ENCODE data around the gene CD248. TPM values are rescaled to one million over a fixed set of nuclear protein-coding genes. Genes with fewer than 3 reads are reported as not detected.

The CD248 gene
- total and polyA plus RNA-seq, 8 donors, result 69.8 to 128 (median 92.4) TPM

- Histone ChIP-seq H3K27me3 (peaks cover 0 to 34% of the 10 kb centered on the region in 2 donors), H3K4me3 (no peak overlapping the region), H3K36me3 (no peaks in the 10 kb centered on the region), H3K27ac (no peak overlapping the region), H3K4me1 (no peaks in the 10 kb centered on the region), H3K9me3 (no peaks in the 10 kb centered on the region)
- peak; percentile 33 for ATAC-seq
- intact Hi-C loops (cut with DNase I), result no loop called here
- no peak for TF ChIP-seq CTCF (IDR thresholded peaks at IDR 0.05)
- peak in 1 of 4 donors; percentile 1 for DNase-seq
Measured at GRCh38 chr11:66299186-66299585, 17.7 kb downstream of the CD248 start.

GRCh38 chr11:66297610-66298009 lies 19.2 kb downstream of the CD248 start:
- intact Hi-C loops (cut with DNase I), result no loop called here
- Histone ChIP-seq H3K27ac (no peak overlapping the region), H3K27me3 (peaks cover 5 to 50% of the 10 kb centered on the region in 2 donors), H3K36me3 (no peaks in the 10 kb centered on the region), H3K4me3 (no peak overlapping the region), H3K9me3 (no peaks in the 10 kb centered on the region), H3K4me1 (no peaks in the 10 kb centered on the region)
- peak in 1 of 4 donors; percentile 32 for DNase-seq
- TF ChIP-seq CTCF (IDR thresholded peaks at IDR 0.05), result no peak
- ATAC-seq, result no peak

- Histone ChIP-seq H3K9me3 (no peaks in the 10 kb centered on the region), H3K4me3 (no peak overlapping the region), H3K27me3 (peaks cover 19 to 77% of the 10 kb centered on the region in 2 donors), H3K36me3 (no peaks in the 10 kb centered on the region), H3K27ac (no peak overlapping the region), H3K4me1 (peaks cover 6 to 11% of the 10 kb centered on the region in 2 donors)
- ATAC-seq, result no peak
- DNase-seq, result no peak
- TF ChIP-seq CTCF (IDR thresholded peaks at IDR 0.05), result no peak
- intact Hi-C loops (cut with DNase I), result no loop called here
Measured at GRCh38 chr11:66294626-66295620, 21.9 kb downstream of the CD248 start.

GRCh38 chr11:66293777-66294625 lies 22.8 kb downstream of the CD248 start:
- TF ChIP-seq CTCF (IDR thresholded peaks at IDR 0.05), result no peak
- Histone ChIP-seq H3K36me3 (no peaks in the 10 kb centered on the region), H3K27me3 (peaks cover 19 to 79% of the 10 kb centered on the region in 2 donors), H3K4me1 (peaks cover 7 to 18% of the 10 kb centered on the region in 2 donors), H3K9me3 (no peaks in the 10 kb centered on the region), H3K4me3 (no peak overlapping the region), H3K27ac (no peak overlapping the region)
- DNase-seq (no peak), ATAC-seq (no peak)
- intact Hi-C loops (cut with DNase I), result no loop called here

All from left lung (tissue), 10 donors.